Kidney epithelial cell (primary cell): ENCODE data around the gene FHL3. TPM values are rescaled to one million over a fixed set of nuclear protein-coding genes. Genes with fewer than 3 reads are reported as not detected.

Experiments
- DNase-seq: peaks from one replicate; pipeline ENCODE4 v3.0.0-alpha.2; 2010; ENCODE audit warnings: low read depth
- H3K27me3 ChIP-seq: 2 replicates; pipeline ENCODE4 v1.6.0; 2011; ENCODE audit warnings: low read length; ENCODE audit not compliant: control insufficient read depth, insufficient read depth
- H3K36me3 ChIP-seq: 2 replicates; pipeline ENCODE4 v1.5.1; 2011; ENCODE audit warnings: low read length; ENCODE audit not compliant: control insufficient read depth, insufficient read depth
- H3K4me3 ChIP-seq: 2 replicates; pipeline ENCODE4 v1.5.1; 2011; ENCODE audit warnings: low read depth, mild to moderate bottlenecking, control low read depth, low read length
- CTCF ChIP-seq: IDR thresholded peaks from 2 replicates; pipeline ENCODE4 v1.5.1; 2011; ENCODE audit warnings: mild to moderate bottlenecking, moderate library complexity, low read length, control low read depth, inconsistent platforms; ENCODE audit not compliant: insufficient read depth, poor library complexity, severe bottlenecking
- total RNA-seq: library from RNA; depleted of rRNA; stranded (reverse); fragments of >200 nt; gene quantifications from 2 replicates; pipeline ENCODE4 v1.2.3, GENCODE V29; 2015

Gene FHL3
- 40.8 and 48.0 TPM in 2 replicates for total RNA-seq

GRCh38 chr1:38005195-38006007, at the start of gene FHL3:
TSS of gene FHL3 (minus strand) at chr1:38005514. CDS start at chr1:37999412, 6,102 bp downstream.
- Histone ChIP-seq H3K27me3 (no peaks in the 10 kb centered on the region), H3K36me3 (no peaks in the 10 kb centered on the region), H3K4me3 (peak within 1 kb of the TSS; percentile 71)
- no peak for DNase-seq
- TF ChIP-seq CTCF = no peak

- Histone ChIP-seq H3K4me3 (no peak overlapping the region), H3K36me3 (no peaks in the 10 kb centered on the region), H3K27me3 (peaks cover 23% of the 10 kb centered on the region)
- TF ChIP-seq CTCF = no peak
- DNase-seq = no peak
These were observed 48.2 kb upstream of the FHL3 start for GRCh38 chr1:38053416-38054091.

GRCh38 chr1:38052750-38053415, 47.6 kb upstream of the FHL3 start:
- Histone ChIP-seq H3K4me3 (no peak overlapping the region), H3K27me3 (peaks cover 29% of the 10 kb centered on the region), H3K36me3 (no peaks in the 10 kb centered on the region)
- TF ChIP-seq CTCF = no peak
- DNase-seq = no peak

GRCh38 chr1:38051079-38051543, 45.8 kb upstream of the FHL3 start:
- DNase-seq = no peak
- Histone ChIP-seq H3K36me3 (no peaks in the 10 kb centered on the region), H3K27me3 (peaks cover 41% of the 10 kb centered on the region), H3K4me3 (no peak overlapping the region)
- TF ChIP-seq CTCF = no peak

GRCh38 chr1:38050397-38051078, 45.2 kb upstream of the FHL3 start:
- DNase-seq = no peak
- Histone ChIP-seq H3K4me3 (no peak overlapping the region), H3K27me3 (peaks cover 44% of the 10 kb centered on the region), H3K36me3 (no peaks in the 10 kb centered on the region)
- peak; percentile 22 for TF ChIP-seq CTCF
